Ovary (tissue), 9 donors: Measurements from ENCODE around the gene MCU. TPM values are rescaled to one million over a fixed set of nuclear protein-coding genes. Genes with fewer than 3 reads are reported as not detected.

Source experiments
- DNase-seq, 5 donors: peaks; one replicate each; pipeline ENCODE4 v3.0.0-alpha.2; 2019 to 2020
- H3K27ac ChIP-seq, 2 donors: fragments of 200-600 bp; one replicate each; pipeline versions ENCODE4 v1.5.1 to v1.8.0; 2019 to 2022
- H3K27me3 ChIP-seq: fragments of 200-600 bp; one replicate; pipeline ENCODE4 v1.8.0; 2022
- H3K36me3 ChIP-seq: fragments of 200-600 bp; sonication (generic); one replicate; pipeline ENCODE4 v1.5.1; 2019
- H3K4me1 ChIP-seq: one replicate; pipeline ENCODE4 v1.8.1; 2013; ENCODE audit warnings: mild to moderate bottlenecking, moderate library complexity; ENCODE audit not compliant: insufficient read depth
- H3K4me3 ChIP-seq: fragments of 200-600 bp; sonication (generic); one replicate; pipeline ENCODE4 v1.5.1; 2017
- H3K9me3 ChIP-seq, 2 donors: fragments of 200-600 bp in 1 of 2; sonication (generic) in 1 of 2; one replicate each; pipeline versions ENCODE4 v1.5.1 to v1.8.1; 2013 to 2019; ENCODE audit warnings: mild to moderate bottlenecking in 1 of 2, moderate library complexity in 1 of 2
- CTCF ChIP-seq, 3 donors: fragments of 450-650 bp in 2 of 3; fragments of 200-600 bp in 1 of 3; IDR thresholded peaks; one replicate each; pipeline versions ENCODE4 v1.5.1 to v1.8.0; 2016 to 2022; ENCODE audit warnings: antibody characterized with exemption in 3 of 3, mild to moderate bottlenecking in 1 of 3
- EP300 ChIP-seq: sonication (generic); formaldehyde crosslinking; IDR thresholded peaks from one replicate; pipeline ENCODE4 v1.6.1; 2017; ENCODE audit warnings: antibody characterized with exemption
- POLR2A ChIP-seq: fragments of 450-650 bp; IDR thresholded peaks from one replicate; pipeline ENCODE4 v1.6.1; 2017; ENCODE audit warnings: antibody characterized with exemption, mild to moderate bottlenecking, moderate library complexity
- WGBS, 3 donors: extraction: QIAGEN DNeasy Blood & Tissue Kit in 1 of 3; methylation state at CpG; one replicate each; pipeline versions ENCODE4 v1.1.5 to v1.1.7; 2013 to 2017; 5-methylcytosine and 5-hydroxymethylcytosine counted together
- intact Hi-C, 4 donors: fragments of 100-400 bp; cut with DNase I; formaldehyde crosslinking; loops; one replicate each; pipeline versions ENCODE4 v1.11.0 to v1.15.1; 2022 to 2023
- polyA plus RNA-seq, 2 donors: library from polyadenylated mRNA; stranded (reverse); fragments of 200-250 nt in 1 of 2; fragments of 350-450 nt in 1 of 2; fragmentation: Illumina TruSeq in 1 of 2; extraction: RNeasy Lipid Tissue Mini Kit (QIAGEN cat#74804) in 1 of 2; gene quantifications; one replicate each; pipeline ENCODE4 v1.2.3, GENCODE V29; 2013 to 2014
- total RNA-seq, 7 donors: library from RNA; depleted of rRNA in 2 of 7; stranded (reverse); fragments of >200 nt in 2 of 7; fragmentation: NEBNext Ultra II Directional in 3 of 7; extraction: Animal tissue kit (Norgen Biotek cat#: 25700) in 3 of 7; gene quantifications; one replicate each; pipeline versions ENCODE4 v1.1.0 to v1.2.4, GENCODE V29; 2016 to 2023
- donor health status: DM: no; HTN: no; CAD: no; lungs with moderate emphysema.
- donor health status: DM: no; HTN: no; CAD: no.
- donor health status: Bipolar disorder and iron deficiency.
- donor health status: DM: yes; HTN: yes; CAD: no.
- donor health status: DM: no; HTN: no; CAD: no.
- donor health status: DM: yes; HTN: yes; CAD: no.

Gene MCU
- total and polyA plus RNA-seq, 9 donors, result 10.3 to 27.1 (median 12.8) TPM

- no peaks in the 10 kb centered on the region for H3K27me3 ChIP-seq
- intact Hi-C loops, result no loop called here
- no peak for DNase-seq
- TF ChIP-seq POLR2A, result no peak
- no peak for TF ChIP-seq CTCF (IDR thresholded peaks at IDR 0.05)
- TF ChIP-seq EP300, result no peak
- WGBS, 3 donors, result 88 to 95% (median 93%) methylated on average over 8 of the region's 8 CpGs
- peaks cover 4% of the 10 kb centered on the region for H3K4me1 ChIP-seq
- H3K4me3 ChIP-seq, result no peak overlapping the region
- H3K36me3 ChIP-seq, result no peaks in the 10 kb centered on the region
- H3K9me3 ChIP-seq, result no peaks in the 10 kb centered on the region
- no peak overlapping the region for H3K27ac ChIP-seq
Measured at GRCh38 chr10:72747521-72747920, 55.6 kb downstream of the MCU start.

GRCh38 chr10:72753760-72754231, 61.9 kb downstream of the MCU start:
- Histone ChIP-seq H3K27ac (no peak overlapping the region), H3K36me3 (no peaks in the 10 kb centered on the region), H3K4me1 (peaks cover 5% of the 10 kb centered on the region), H3K9me3 (no peaks in the 10 kb centered on the region), H3K27me3 (no peaks in the 10 kb centered on the region), H3K4me3 (no peak overlapping the region)
- WGBS, 3 donors, result 91 to 98% (median 94%) methylated on average over 3 of the region's 3 CpGs
- TF ChIP-seq POLR2A (no peak), CTCF (IDR thresholded peaks at IDR 0.05) (no peak), EP300 (no peak)
- intact Hi-C loops, result no loop called here
- DNase-seq, result no peak

- Histone ChIP-seq H3K36me3 (no peaks in the 10 kb centered on the region), H3K4me3 (no peak overlapping the region), H3K27ac (no peak overlapping the region), H3K4me1 (peaks cover 5% of the 10 kb centered on the region), H3K9me3 (no peaks in the 10 kb centered on the region), H3K27me3 (no peaks in the 10 kb centered on the region)
- intact Hi-C loops, result no loop called here
- TF ChIP-seq EP300 (no peak), POLR2A (no peak), CTCF (IDR thresholded peaks at IDR 0.05) (no peak)
- WGBS, 3 donors, result 93 to 98% (median 98%) methylated on average over 2 of the region's 2 CpGs
- DNase-seq, result no peak
Measured at GRCh38 chr10:72754275-72755032, 62.5 kb downstream of the MCU start.

GRCh38 chr10:72756674-72757385, 64.9 kb downstream of the MCU start:
- Histone ChIP-seq H3K27ac (no peak overlapping the region), H3K9me3 (no peaks in the 10 kb centered on the region), H3K4me3 (no peak overlapping the region), H3K36me3 (no peaks in the 10 kb centered on the region), H3K4me1 (peaks cover 5% of the 10 kb centered on the region), H3K27me3 (no peaks in the 10 kb centered on the region)
- intact Hi-C loops, result no loop called here
- DNase-seq, result no peak
- WGBS, 3 donors, result 54 to 59% (median 58%) methylated on average over 7 of the region's 7 CpGs
- TF ChIP-seq CTCF (IDR thresholded peaks at IDR 0.05) (no peak), EP300 (no peak), POLR2A (no peak)
